Measurements from ENCODE around the gene GPR161. TPM values are rescaled to one million over a fixed set of nuclear protein-coding genes. Genes with fewer than 3 reads are reported as not detected.

Gene GPR161
- total and polyA plus RNA-seq, 9 of the 15 experiments (the other 6 are each of a cell fraction or from before 2014, with no cell fraction given): 0.15 to 2.4 (median 0.76) TPM

GRCh38 chr1:168178638-168179437 is 42.1 kb upstream of the GPR161 start, which contains the start of gene TIPRL (continued):
- TF ChIP-seq, protein P1, sequence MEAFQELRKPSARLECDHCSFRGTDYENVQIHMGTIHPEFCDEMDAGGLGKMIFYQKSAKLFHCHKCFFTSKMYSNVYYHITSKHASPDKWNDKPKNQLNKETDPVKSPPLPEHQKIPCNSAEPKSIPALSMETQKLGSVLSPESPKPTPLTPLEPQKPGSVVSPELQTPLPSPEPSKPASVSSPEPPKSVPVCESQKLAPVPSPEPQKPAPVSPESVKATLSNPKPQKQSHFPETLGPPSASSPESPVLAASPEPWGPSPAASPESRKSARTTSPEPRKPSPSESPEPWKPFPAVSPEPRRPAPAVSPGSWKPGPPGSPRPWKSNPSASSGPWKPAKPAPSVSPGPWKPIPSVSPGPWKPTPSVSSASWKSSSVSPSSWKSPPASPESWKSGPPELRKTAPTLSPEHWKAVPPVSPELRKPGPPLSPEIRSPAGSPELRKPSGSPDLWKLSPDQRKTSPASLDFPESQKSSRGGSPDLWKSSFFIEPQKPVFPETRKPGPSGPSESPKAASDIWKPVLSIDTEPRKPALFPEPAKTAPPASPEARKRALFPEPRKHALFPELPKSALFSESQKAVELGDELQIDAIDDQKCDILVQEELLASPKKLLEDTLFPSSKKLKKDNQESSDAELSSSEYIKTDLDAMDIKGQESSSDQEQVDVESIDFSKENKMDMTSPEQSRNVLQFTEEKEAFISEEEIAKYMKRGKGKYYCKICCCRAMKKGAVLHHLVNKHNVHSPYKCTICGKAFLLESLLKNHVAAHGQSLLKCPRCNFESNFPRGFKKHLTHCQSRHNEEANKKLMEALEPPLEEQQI (IDR thresholded peaks at IDR 0.05): peak; percentile 66
- no peak for TF ChIP-seq MCM3 (IDR thresholded peaks at IDR 0.05)
- TF ChIP-seq NKRF (IDR thresholded peaks at IDR 0.05; ENCODE audit: borderline replicate concordance): peak; percentile 88; the same call in 1 of the 2 replicates
- no peak for TF ChIP-seq SAFB2 (IDR thresholded peaks at IDR 0.05; ENCODE audit: borderline replicate concordance, low read depth, low read length, severe bottlenecking)
- TF ChIP-seq CTCFL (IDR thresholded peaks at IDR 0.05; ENCODE audit: borderline replicate concordance, insufficient read depth, low read depth, low read length, poor library complexity, severe bottlenecking): peak; percentile 87
- peak in 1 of 2 experiments; percentile 84; a peak in 2 of 3 replicates for TF ChIP-seq CBX3 (IDR thresholded peaks at IDR 0.05; ENCODE audit: borderline replicate concordance in 1 of 2, low read length in 2 of 2)
- TF ChIP-seq RBBP5 (IDR thresholded peaks at IDR 0.05; ENCODE audit: borderline replicate concordance, insufficient read depth, low read length, poor library complexity, severe bottlenecking): peak; percentile 96
- no peak for TF ChIP-seq ID3 (CRISPR knock-in tag; IDR thresholded peaks at IDR 0.05)
- no peak for TF ChIP-seq ID3 (tag; IDR thresholded peaks at IDR 0.05)
- TF ChIP-seq, protein P2, sequence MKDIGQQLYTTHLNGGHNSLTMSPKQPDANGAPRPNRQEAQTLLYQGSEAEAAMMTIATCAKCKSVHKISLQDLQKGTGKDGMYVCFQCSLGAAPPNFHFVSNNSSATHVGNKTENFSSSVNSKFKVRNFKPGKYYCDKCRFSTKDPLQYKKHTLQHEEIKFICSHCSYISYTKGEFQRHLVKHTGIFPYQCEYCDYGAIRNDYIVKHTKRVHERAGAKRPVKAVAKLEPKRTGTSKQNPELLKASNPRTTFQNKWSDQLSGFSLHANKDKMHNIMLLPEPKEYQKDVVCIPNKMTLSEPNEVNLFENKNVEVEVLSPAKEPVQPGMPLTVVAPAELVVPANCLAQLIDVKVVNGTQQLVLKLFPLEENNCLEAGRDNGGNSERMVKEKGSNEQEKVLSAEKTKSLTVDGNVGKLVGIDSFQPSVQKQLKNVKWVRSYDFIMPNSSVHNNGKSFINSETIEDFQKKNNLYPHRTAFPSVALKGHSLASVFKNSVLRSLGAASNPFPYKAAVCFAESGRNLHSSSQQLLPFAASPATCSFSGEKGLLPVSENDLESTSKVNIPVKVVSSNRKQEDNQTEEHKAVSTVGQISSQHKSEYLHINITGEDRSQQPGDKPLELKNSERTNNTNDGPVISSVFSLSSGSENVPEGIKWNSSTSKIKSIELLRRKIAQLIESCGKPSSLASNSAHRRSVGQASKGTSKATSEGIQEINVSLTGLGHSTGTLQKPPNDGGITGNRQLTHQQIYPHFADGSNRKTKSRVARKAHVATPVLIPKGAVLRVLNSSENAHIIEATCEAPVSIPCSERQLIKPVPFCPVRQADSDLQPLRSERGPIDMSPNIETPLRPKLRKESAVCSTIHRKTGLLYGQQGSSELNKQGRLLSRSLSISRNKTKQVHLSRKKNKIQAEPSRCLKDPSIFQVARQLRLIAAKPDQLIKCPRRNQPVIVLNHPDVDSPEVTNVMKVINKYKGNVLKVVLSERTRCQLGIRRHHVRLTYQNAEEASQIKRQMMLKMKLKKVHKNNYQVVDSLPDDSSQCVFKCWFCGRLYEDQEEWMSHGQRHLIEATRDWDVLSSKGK (CRISPR knock-in tag; IDR thresholded peaks at IDR 0.05): no peak
- TF ChIP-seq TRIM24 (IDR thresholded peaks at IDR 0.05): peak in 1 of 2 experiments; percentile 65; a peak in 3 of 4 replicates

All from K562 (cell line).